HG03095 (cell line): ENCODE measurements around the gene ATP8A2.

ENCODE experiments used
- ATAC-seq: cut with Tn5 transposase; IDR thresholded peaks from one replicate; pipeline ENCODE4 v1.9.1; 2021; ENCODE audit warnings: moderate library complexity; ENCODE audit not compliant: unreplicated experiment

The ATP8A2 gene

DNA sequence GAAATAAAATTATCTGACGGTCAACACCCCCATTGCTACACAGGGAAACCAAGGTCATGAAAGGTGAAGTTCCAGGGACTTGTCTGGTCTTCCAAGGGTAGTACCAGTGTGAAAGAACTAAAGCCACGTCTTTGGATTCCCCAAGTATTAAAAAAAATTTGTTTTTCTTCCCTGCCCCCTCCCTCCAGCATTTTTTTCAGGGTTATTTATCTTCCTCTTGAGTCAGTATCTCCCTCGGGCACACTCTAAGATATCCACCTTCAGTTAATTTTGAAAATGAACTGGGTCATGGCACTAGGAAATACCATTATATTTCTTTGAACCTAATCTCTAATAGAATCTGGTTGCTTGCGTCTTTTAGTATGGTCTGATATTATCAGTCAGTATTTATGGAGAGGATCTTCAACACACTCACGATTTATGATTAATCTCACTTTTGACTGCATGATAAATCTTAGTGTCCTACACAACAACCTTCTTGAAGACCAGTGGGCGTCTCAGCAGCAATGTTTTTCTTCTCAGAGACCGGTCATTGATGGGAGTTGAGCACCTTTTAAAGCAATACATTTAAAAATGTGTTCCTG, 9.1 kb downstream of the ATP8A2 start:
- ATAC-seq = no peak

DNA sequence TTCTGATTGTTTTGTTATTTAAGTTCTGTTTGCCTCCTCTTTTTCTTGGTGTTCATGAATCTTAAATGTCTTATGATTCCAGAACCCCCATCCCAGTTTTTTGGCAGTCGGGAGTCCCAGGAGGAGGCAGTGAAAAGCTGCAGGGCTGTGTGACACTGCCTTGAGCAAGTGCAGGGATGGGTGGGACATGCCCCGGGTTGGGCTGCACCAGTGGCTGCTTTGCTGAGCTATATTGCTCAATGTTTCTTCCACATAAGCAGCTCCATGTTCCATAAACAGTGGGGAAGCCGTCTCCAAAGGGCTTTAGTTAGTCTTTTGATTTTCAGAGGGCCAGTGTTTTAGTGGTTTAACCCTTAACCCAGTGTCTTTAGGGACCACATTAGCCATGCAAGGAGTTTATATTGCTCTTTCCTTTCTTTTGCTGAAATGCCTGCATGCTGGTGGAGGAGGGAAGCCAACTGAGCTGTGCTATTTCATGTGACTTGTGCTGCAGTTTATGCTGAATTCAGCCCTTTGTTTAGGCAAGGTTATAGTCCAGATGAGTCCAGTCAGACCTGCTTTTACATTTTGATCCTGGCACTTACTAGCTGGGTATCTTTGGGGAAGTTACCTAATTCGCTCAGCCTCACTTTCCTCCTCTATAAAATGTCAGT, 13.1 kb downstream of the ATP8A2 start:
- ATAC-seq = no peak

- no peak for ATAC-seq
Observed at GRCh38 chr13:25391932-25392331, 20.2 kb downstream of the ATP8A2 start.

GRCh38 chr13:25394402-25395060, 22.8 kb downstream of the ATP8A2 start:
- ATAC-seq = no peak

GRCh38 chr13:25397763-25398162, 26.0 kb downstream of the ATP8A2 start:
- no peak for ATAC-seq

DNA sequence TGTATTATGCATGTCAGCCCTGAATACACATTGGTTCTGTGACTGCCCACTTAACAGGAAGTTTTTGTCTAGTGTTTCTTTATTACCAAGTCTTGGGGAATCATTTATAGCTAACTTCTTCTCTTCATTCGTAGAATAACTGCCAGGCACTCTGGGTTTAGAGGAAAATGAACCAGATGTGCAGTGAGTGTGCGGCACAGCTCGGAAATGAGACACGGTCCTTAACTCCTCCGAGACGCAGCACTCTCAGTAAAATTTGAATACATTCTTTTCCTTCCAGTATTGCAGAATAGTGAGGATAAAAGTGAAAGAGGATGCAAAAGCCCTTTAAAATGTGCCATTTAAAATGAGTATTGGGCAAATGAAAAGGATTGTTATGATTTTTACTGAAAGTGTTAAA, 29.2 kb downstream of the ATP8A2 start:
- ATAC-seq = no peak

- no peak for ATAC-seq
Observed at GRCh38 chr13:25401958-25402357, 30.2 kb downstream of the ATP8A2 start.

DNA sequence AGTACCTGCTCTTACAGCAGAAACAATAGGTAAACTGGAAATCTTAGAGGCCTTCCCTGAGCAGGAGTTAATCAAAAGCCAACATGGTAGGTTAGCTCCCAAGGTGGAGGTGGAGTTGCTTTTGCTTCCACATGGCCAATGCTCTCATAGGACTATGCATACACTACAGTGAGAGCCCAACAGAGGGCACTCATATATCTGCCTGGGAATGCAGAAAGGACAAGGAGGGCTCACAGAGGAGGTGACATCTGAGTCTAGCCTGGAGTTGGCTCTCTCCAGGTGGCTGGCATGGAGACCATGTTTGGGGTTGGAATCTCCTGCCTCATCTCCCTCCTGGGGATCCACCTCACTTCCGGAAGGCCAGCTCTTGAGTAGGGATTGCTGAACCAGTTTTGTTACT, 34.6 kb downstream of the ATP8A2 start:
- ATAC-seq = no peak

GRCh38 chr13:25409938-25410337, 38.2 kb downstream of the ATP8A2 start:
- ATAC-seq = no peak

GRCh38 chr13:25415241-25415640, 43.5 kb downstream of the ATP8A2 start:
- no peak for ATAC-seq

DNA sequence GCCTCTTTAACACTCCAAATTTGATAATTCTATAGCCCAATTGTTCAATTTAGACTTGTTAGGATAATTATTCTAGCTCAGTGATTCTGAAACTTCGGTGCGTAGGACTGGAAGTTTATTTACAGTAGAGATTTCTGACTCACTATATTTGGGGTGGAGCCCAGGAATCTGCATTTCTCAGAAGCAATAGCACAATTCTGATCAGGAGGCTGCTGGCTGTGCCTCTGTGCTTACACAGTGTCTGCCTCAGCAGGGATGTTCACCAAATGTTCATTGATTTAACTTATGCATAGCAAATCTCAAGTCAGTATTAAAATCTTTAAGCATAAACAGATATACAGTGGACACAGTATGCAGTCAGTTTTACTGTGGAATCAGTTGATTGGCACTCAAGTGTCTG, 45.8 kb downstream of the ATP8A2 start:
- no peak for ATAC-seq

DNA sequence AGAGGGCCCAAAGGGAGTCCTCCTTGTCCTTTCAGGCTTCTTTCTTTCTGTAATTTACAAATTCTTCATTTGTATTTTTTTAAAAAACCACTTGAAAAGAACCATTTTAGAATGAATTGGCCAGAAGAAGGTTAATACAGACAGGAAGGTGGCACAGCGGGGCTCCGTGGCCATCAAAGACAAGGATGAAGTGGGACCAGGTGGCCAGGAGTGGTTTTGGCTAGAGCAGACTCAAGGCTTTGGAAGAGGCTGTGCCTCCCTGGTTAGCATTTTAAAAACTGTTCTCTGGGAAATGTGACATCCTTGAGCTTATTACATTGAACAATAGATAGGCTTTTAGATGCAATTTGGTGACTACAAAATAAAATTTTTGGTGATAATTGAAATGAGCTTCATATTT, 48.4 kb downstream of the ATP8A2 start:
- ATAC-seq = no peak

GRCh38 chr13:25421612-25422011, 49.8 kb downstream of the ATP8A2 start:
- ATAC-seq = no peak

GRCh38 chr13:25422153-25422552, 50.4 kb downstream of the ATP8A2 start:
- no peak for ATAC-seq

GRCh38 chr13:25423831-25424230, 52.1 kb downstream of the ATP8A2 start:
- ATAC-seq = no peak

GRCh38 chr13:25429466-25429865, 57.7 kb downstream of the ATP8A2 start:
- no peak for ATAC-seq

GRCh38 chr13:25432691-25433090, 60.9 kb downstream of the ATP8A2 start:
- ATAC-seq = no peak

DNA sequence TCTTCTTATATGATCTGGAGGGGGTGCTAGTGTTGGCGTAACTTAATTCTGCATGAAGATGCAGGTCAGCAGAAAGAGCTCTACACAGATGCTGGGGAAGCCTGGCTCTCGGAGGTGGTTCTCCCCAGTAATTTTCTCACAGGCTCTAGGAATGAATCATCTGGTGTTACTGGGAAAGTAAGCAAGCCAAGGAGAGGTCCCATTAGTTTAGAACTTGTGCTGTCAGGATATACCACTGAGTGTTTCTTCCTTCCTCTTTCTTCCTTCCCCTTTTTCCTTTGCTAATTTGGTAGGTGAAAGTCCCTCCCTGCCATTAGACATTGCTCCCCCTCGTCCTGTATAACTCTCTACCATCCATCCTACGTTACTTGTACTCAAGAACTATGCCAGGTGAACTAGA, 68.3 kb downstream of the ATP8A2 start:
- ATAC-seq = no peak

GRCh38 chr13:25446261-25446660, 74.5 kb downstream of the ATP8A2 start:
- ATAC-seq = no peak

DNA sequence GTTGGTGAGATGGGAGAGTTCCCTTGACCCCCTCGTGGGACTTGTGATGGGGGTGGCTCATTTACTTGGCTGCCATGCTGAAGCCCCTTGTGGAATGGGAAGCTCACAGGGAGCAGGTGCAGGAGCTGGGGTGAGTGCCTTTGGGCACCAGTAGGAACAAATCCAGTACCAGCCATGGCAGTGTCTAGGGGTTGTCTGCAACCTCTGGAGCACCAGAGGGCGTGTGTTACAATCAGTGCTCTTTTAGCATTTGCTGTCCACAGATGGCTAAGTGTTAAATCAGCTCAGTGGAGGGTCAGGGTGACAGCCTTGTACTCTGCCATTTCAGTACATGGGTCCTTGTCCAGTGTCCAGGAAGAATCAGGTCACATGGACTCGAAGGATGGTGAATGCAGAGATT, 75.6 kb downstream of the ATP8A2 start:
- no peak for ATAC-seq

DNA sequence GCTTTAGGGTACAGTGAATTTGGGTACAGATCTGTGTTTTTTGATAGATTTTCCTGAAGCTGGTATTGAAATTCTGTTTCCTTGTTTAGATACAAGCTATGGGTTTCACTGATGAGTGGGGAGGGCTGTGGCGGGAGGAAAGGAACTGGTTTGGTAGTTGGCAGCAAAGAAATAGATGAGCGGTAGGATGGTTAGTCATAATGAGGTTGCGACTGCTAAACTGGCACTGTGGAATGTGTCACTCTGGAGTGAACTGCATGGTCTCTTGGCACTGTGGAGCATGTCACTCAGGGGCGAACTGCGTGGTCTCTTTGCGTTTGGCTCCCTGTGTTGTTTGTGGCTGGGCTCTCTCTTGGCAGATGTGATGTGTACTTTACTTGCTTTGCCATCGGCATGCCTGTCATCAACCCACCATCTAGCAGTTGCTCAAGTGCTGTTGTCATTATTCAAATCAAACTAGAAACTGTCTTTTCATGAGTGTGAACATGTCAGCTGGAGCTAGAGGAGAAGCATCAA, 82.1 kb downstream of the ATP8A2 start:
- no peak for ATAC-seq

- no peak for ATAC-seq
Observed at GRCh38 chr13:25455146-25455545, 83.4 kb downstream of the ATP8A2 start.
